NT2/D1 (cell line): ENCODE measurements around the gene SF3B1.
"Not testable (repeated sequence)": the region's sequence is repeated elsewhere in the genome, so short reads cannot be mapped to it uniquely, and the experiment has no call there.

Experiments used
- DNase-seq: peaks from one replicate; pipeline ENCODE4 v3.0.0-alpha.2; 2011; ENCODE audit warnings: low read depth, low spot score
- H3K27me3 ChIP-seq: 2 replicates; pipeline ENCODE4 v1.6.0; 2011; ENCODE audit warnings: mild to moderate bottlenecking; ENCODE audit not compliant: insufficient read length, insufficient read depth
- H3K36me3 ChIP-seq: 2 replicates; pipeline ENCODE4 v1.6.1; 2011; ENCODE audit warnings: mild to moderate bottlenecking, low read length, mixed read lengths; ENCODE audit not compliant: insufficient read depth, insufficient read length
- H3K4me1 ChIP-seq: 2 replicates; pipeline ENCODE4 v1.5.1; 2011; ENCODE audit not compliant: insufficient read depth, insufficient read length
- H3K4me3 ChIP-seq: 2 replicates; pipeline ENCODE4 v1.5.1; 2011; ENCODE audit warnings: low read depth; ENCODE audit not compliant: insufficient read length
- H3K9ac ChIP-seq: 2 replicates; pipeline ENCODE4 v1.6.0; 2011; ENCODE audit warnings: low read depth; ENCODE audit not compliant: insufficient read length
- H3K9me3 ChIP-seq: 2 replicates; pipeline ENCODE4 v1.5.1; 2011; ENCODE audit warnings: mild to moderate bottlenecking, low read length; ENCODE audit not compliant: insufficient read depth
- SUZ12 ChIP-seq: IDR thresholded peaks from 2 replicates; pipeline ENCODE4 v1.6.1; 2011; ENCODE audit not compliant: insufficient read length, insufficient read depth; ENCODE audit errors: extremely low read depth
- YY1 ChIP-seq: IDR thresholded peaks from 2 replicates; pipeline ENCODE4 v1.6.1; 2011; ENCODE audit not compliant: insufficient read length, insufficient read depth
- ZNF274 ChIP-seq: IDR thresholded peaks from 2 replicates; pipeline ENCODE4 v1.6.1; 2011; ENCODE audit warnings: mild to moderate bottlenecking, low read depth, low read length

The SF3B1 gene

GRCh38 chr2:197434541-197435513 lies at the start of gene SF3B1:
TSS of gene SF3B1 (minus strand) at chr2:197435028. CDS start at chr2:197434999, 29 bp downstream.
- DNase-seq = peak; percentile 97
- Histone ChIP-seq H3K4me1 (peaks cover 2% of the 10 kb centered on the region), H3K9ac (peak within 1 kb of the TSS; percentile 96), H3K36me3 (peaks cover 7% of the 10 kb centered on the region), H3K27me3 (no peaks in the 10 kb centered on the region), H3K9me3 (no peaks in the 10 kb centered on the region), H3K4me3 (peak within 1 kb of the TSS; percentile 92)
- TF ChIP-seq SUZ12 (no peak), YY1 (peak; percentile 85)

- H3K4me1 ChIP-seq, H3K27me3 ChIP-seq, H3K9ac ChIP-seq, H3K4me3 ChIP-seq, DNase-seq: not testable (repeated sequence)
- H3K9me3 ChIP-seq = peaks cover 15% of the 10 kb centered on the region; the same call in 1 of the 2 replicates
- peaks cover 36% of the 10 kb centered on the region for H3K36me3 ChIP-seq
Measured at GRCh38 chr2:197484248-197484647, 49.4 kb upstream of the SF3B1 start.

- TF ChIP-seq SUZ12 (no peak), ZNF274 (no peak), YY1 (no peak)
- no peak for DNase-seq
- H3K4me1 ChIP-seq = no peaks in the 10 kb centered on the region
- no peak overlapping the region for H3K9ac ChIP-seq
- no peaks in the 10 kb centered on the region for H3K27me3 ChIP-seq
- peaks cover 31% of the 10 kb centered on the region for H3K36me3 ChIP-seq
- peaks cover 15% of the 10 kb centered on the region; the same call in 1 of the 2 replicates for H3K9me3 ChIP-seq
- no peak overlapping the region for H3K4me3 ChIP-seq
Measured at GRCh38 chr2:197480165-197481036, 45.6 kb upstream of the SF3B1 start.

GRCh38 chr2:197477797-197478196 lies 43.0 kb upstream of the SF3B1 start:
- Histone ChIP-seq H3K27me3 (no peaks in the 10 kb centered on the region), H3K9me3 (no peaks in the 10 kb centered on the region), H3K36me3 (peaks cover 54% of the 10 kb centered on the region), H3K9ac (no peak overlapping the region), H3K4me1 (no peaks in the 10 kb centered on the region), H3K4me3 (no peak overlapping the region)
- TF ChIP-seq ZNF274 (no peak), YY1 (no peak), SUZ12 (no peak)
- DNase-seq = no peak

GRCh38 chr2:197472166-197472565 lies 37.3 kb upstream of the SF3B1 start:
- Histone ChIP-seq H3K9me3 (no peaks in the 10 kb centered on the region), H3K4me3 (no peak overlapping the region), H3K9ac (no peak overlapping the region), H3K4me1 (no peaks in the 10 kb centered on the region), H3K36me3 (peaks cover 84% of the 10 kb centered on the region), H3K27me3 (no peaks in the 10 kb centered on the region)
- no peak for TF ChIP-seq ZNF274
- no peak for TF ChIP-seq YY1
- TF ChIP-seq SUZ12 = no peak
- DNase-seq = no peak

- no peak for TF ChIP-seq ZNF274
- no peak for TF ChIP-seq SUZ12
- no peak for TF ChIP-seq YY1
- H3K9me3 ChIP-seq = no peaks in the 10 kb centered on the region
- H3K9ac ChIP-seq = no peak overlapping the region
- H3K4me1 ChIP-seq = no peaks in the 10 kb centered on the region
- H3K4me3 ChIP-seq = no peak overlapping the region
- no peak for DNase-seq
- H3K27me3 ChIP-seq = no peaks in the 10 kb centered on the region
- H3K36me3 ChIP-seq = peaks cover 76% of the 10 kb centered on the region
Measured at GRCh38 chr2:197464175-197464574, 29.3 kb upstream of the SF3B1 start.

GRCh38 chr2:197461057-197461456 lies 26.2 kb upstream of the SF3B1 start:
- TF ChIP-seq ZNF274 = no peak
- TF ChIP-seq YY1 = no peak
- TF ChIP-seq SUZ12 = no peak
- H3K4me3 ChIP-seq = no peak overlapping the region
- H3K36me3 ChIP-seq = peaks cover 55% of the 10 kb centered on the region
- H3K27me3 ChIP-seq = no peaks in the 10 kb centered on the region
- DNase-seq = no peak
- H3K4me1 ChIP-seq = no peaks in the 10 kb centered on the region
- no peaks in the 10 kb centered on the region for H3K9me3 ChIP-seq
- H3K9ac ChIP-seq = no peak overlapping the region
